Calu3 (cell line): ENCODE data around the gene FAM118B. TPM values are rescaled to one million over a fixed set of nuclear protein-coding genes. Genes with fewer than 3 reads are reported as not detected.
A peak's percentile ranks its signal among the peaks of the same experiment; 100 is the strongest.
"Not testable (repeated sequence)": the region's sequence is repeated elsewhere in the genome, so short reads cannot be mapped to it uniquely, and the experiment has no call there.

Source experiments
- BruUV-seq: library from RNA; stranded (reverse); fragments of 400-500 nt; replicated peaks from 2 replicates; lab custom pipeline; 2021; lab: Mats Ljungman, UMichigan
- CTCF ChIA-PET: fragments of 300-600 bp; sonication (Branson Sonifier 250); formaldehyde crosslinking; loops from one replicate; lab custom pipeline; 2022; ENCODE audit warnings: antibody characterized with exemption; lab: Charles Lee
- DNase-seq: peaks from one replicate; pipeline ENCODE4 v3.0.0; 2022
- H3K27ac Mint-ChIP-seq: one replicate; pipeline ENCODE4 v1.8.0; 2022; ENCODE audit warnings: mixed read lengths; ENCODE audit not compliant: unreplicated experiment
- H3K27me3 Mint-ChIP-seq: one replicate; pipeline ENCODE4 v1.8.0; 2022; ENCODE audit warnings: mixed read lengths; ENCODE audit not compliant: unreplicated experiment
- H3K36me3 Mint-ChIP-seq: one replicate; pipeline ENCODE4 v1.8.0; 2022; ENCODE audit warnings: mild to moderate bottlenecking, moderate library complexity, mixed read lengths; ENCODE audit not compliant: insufficient read depth, unreplicated experiment
- H3K4me1 Mint-ChIP-seq: one replicate; pipeline ENCODE4 v1.8.0; 2022; ENCODE audit warnings: mild to moderate bottlenecking, low read depth, mixed read lengths; ENCODE audit not compliant: unreplicated experiment
- H3K4me3 Mint-ChIP-seq: one replicate; pipeline ENCODE4 v1.8.0; 2022; ENCODE audit warnings: mild to moderate bottlenecking, low read depth, moderate library complexity, mixed read lengths; ENCODE audit not compliant: unreplicated experiment
- H3K9me3 Mint-ChIP-seq: one replicate; pipeline ENCODE4 v1.8.0; 2022; ENCODE audit warnings: low read depth, mixed read lengths; ENCODE audit not compliant: unreplicated experiment
- CTCF ChIP-seq: fragments of 200-600 bp; IDR thresholded peaks from one replicate; pipeline ENCODE4 v1.8.0; 2022; ENCODE audit warnings: antibody characterized with exemption; ENCODE audit not compliant: unreplicated experiment
- intact Hi-C: fragments of 100-400 bp; cut with micrococcal nuclease; formaldehyde crosslinking; loops from one replicate; pipeline ENCODE4 v1.10.0; 2022; ENCODE audit not compliant: unreplicated experiment
- total RNA-seq: library from RNA; stranded (reverse); gene quantifications from 2 replicates; pipeline ENCODE4 v1.2.3, GENCODE V29; 2022

The FAM118B gene
- total RNA-seq, 1 experiment from 2014 or later: 15.7 TPM

DNA sequence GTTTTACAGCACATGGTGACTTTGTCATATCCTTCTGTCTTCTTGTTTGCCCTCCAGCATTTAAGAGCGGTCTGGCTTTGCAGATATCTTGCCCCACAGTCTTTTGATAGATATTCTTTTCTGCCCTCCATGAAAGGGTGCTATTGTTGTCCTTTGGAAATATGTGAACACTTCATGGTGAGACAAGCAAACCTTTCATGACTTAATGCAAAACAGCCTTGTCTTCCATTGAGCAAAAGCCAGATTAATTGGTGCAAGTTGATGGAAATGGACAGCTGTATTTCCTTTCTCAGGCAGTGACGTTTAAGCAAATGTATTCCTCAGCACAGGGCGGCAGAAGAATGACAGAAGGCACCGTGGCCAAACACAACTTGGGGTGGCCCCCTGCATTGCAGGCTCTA, 96.7 kb downstream of the FAM118B start:
- Mint-ChIP-seq H3K36me3 (peaks cover 19% of the 10 kb centered on the region), H3K27me3 (no peaks in the 10 kb centered on the region), H3K27ac (no peak overlapping the region), H3K4me3 (no peak overlapping the region), H3K9me3 (no peaks in the 10 kb centered on the region), H3K4me1 (peaks cover 16% of the 10 kb centered on the region)
- CTCF ChIA-PET: interaction anchor here (1.3 kb wide), 1 partner anchor 172 kb away, joined by 11 read pairs; no protein-coding TSS in a partner anchor
- no peak for TF ChIP-seq CTCF
- intact Hi-C loops: loop anchor here (10.0 kb wide), 1 partner anchor 297 kb away; no protein-coding TSS in a partner anchor
- no peak for DNase-seq
- BruUV-seq: no TSS peak

DNA sequence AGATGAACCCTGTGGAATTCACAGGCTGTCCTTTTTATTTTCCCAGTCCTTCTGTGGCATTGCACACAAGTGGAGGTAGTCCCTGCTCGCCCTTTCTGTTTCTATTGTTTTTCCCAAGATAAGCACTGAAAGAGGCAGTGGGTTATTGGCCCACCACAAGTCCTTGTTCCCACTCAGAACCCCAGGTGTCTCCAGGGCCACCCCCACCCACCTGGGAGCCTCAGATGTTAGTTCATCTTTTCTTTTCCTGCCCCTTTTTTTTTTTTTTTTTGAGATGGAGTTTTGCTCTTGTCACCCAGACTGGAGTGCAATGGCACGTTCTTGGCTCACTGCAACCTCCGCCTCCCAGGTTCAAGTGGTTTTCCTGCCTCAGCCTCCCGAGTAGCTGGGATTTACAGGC, 97.2 kb downstream of the FAM118B start:
- H3K27ac Mint-ChIP-seq, H3K9me3 Mint-ChIP-seq, DNase-seq, H3K27me3 Mint-ChIP-seq, BruUV-seq, CTCF ChIA-PET, H3K4me3 Mint-ChIP-seq: not testable (repeated sequence)
- Mint-ChIP-seq H3K4me1 (peaks cover 19% of the 10 kb centered on the region), H3K36me3 (peaks cover 16% of the 10 kb centered on the region)
- intact Hi-C loops: loop anchor here (10.0 kb wide), 1 partner anchor 296 kb away; no protein-coding TSS in a partner anchor

GRCh38 chr11:126310200-126310991, 98.8 kb downstream of the FAM118B start:
- Mint-ChIP-seq H3K9me3 (no peaks in the 10 kb centered on the region), H3K27ac (no peak overlapping the region), H3K4me3 (no peak overlapping the region), H3K36me3 (peaks cover 5% of the 10 kb centered on the region), H3K4me1 (peaks cover 11% of the 10 kb centered on the region), H3K27me3 (no peaks in the 10 kb centered on the region)
- BruUV-seq: no TSS peak
- peak; percentile 65 for TF ChIP-seq CTCF
- CTCF ChIA-PET: interaction anchor here (0.6 to 1.5 kb wide), 10 partner anchors 9 to 297 kb away, joined by 3 to 35 read pairs (median 4); partner anchors contain the start of gene ST3GAL4
- DNase-seq: peak; percentile 76
- intact Hi-C loops: loop anchor here (1.0 to 5.0 kb wide), 3 partner anchors 47 to 170 kb away; partner anchors contain the start of gene ST3GAL4

- peaks cover 5% of the 10 kb centered on the region for H3K36me3 Mint-ChIP-seq
- TF ChIP-seq CTCF: no peak
- no TSS peak for BruUV-seq
- H3K4me3 Mint-ChIP-seq: no peak overlapping the region
- no peaks in the 10 kb centered on the region for H3K9me3 Mint-ChIP-seq
- no peak for DNase-seq
- intact Hi-C loops: loop anchor here (1.0 to 5.0 kb wide), 3 partner anchors 46 to 169 kb away; partner anchors contain the start of gene ST3GAL4
- CTCF ChIA-PET: interaction anchor here (1.0 to 1.5 kb wide), 8 partner anchors 17 to 296 kb away, joined by 3 to 35 read pairs (median 4); partner anchors contain the start of gene ST3GAL4
- no peaks in the 10 kb centered on the region for H3K27me3 Mint-ChIP-seq
- H3K27ac Mint-ChIP-seq: no peak overlapping the region
- H3K4me1 Mint-ChIP-seq: peaks cover 11% of the 10 kb centered on the region
These were observed 99.4 kb downstream of the FAM118B start for GRCh38 chr11:126310992-126311310.
